B cell (primary cell): ENCODE results near the gene OCA2.

Source experiments
- CTCF ChIP-seq: fragments of 200-600 bp; IDR thresholded peaks from one replicate; pipeline ENCODE4 v1.8.0; 2022; ENCODE audit warnings: antibody characterized with exemption, mild to moderate bottlenecking
- EZH2 ChIP-seq: IDR thresholded peaks from 2 replicates; pipeline ENCODE4 v1.6.1; 2012; ENCODE audit warnings: borderline replicate concordance, low read depth, mild to moderate bottlenecking, moderate library complexity, low read length; ENCODE audit not compliant: insufficient read depth, poor library complexity, severe bottlenecking

DNA sequence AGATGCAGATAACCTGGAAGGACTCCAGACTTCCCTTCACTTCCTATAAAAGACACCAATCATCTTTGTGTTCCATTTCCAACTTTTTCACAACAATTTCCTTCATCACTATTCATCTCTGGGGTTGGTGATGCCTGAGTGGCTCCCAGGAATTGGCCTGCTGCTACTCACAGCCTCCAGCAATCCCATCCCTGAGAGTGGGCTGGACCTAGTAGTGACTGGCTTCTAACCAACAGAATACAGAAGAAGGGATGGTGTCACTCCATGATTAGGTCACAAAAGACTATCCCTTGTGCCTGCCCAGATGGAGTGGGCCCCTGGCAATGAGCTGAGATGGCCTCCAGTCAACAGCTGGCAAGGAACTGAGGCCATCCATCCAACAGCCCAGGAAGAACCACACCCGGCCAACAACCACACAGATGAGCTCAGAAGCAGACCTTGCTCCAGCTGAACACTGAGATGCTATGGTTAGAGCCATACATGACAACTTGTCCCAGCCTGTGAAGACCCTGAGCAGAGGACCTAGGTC is 20.9 kb downstream of the OCA2 start:
- no peak for TF ChIP-seq CTCF
- TF ChIP-seq EZH2, result no peak
